ENCODE measurements around the gene CAMTA1.
"Not testable (repeated sequence)": the region's sequence is repeated elsewhere in the genome, so short reads cannot be mapped to it uniquely, and the experiment has no call there.

CAMTA1 gene

DNA sequence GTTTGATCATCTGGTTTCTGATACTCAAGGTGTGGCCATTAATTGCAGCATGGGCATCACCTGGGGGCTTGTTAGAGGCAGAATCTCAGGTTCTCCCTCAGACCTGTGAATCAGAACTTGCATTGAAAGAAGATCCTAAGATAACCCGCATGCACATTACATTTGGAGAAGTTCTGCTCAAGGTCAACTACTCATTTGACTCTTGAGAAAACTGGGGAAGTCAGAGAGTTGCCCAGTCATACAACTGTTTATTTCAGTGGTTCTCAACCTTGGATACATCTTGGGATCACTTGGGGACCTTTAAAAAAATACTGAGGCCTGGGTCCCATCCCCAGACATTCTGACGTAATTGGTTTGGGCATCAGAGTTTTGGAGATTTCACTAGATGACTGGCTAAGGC lies 30.5 kb downstream of the CAMTA1 start:
- no peak for DNase-seq

DNA sequence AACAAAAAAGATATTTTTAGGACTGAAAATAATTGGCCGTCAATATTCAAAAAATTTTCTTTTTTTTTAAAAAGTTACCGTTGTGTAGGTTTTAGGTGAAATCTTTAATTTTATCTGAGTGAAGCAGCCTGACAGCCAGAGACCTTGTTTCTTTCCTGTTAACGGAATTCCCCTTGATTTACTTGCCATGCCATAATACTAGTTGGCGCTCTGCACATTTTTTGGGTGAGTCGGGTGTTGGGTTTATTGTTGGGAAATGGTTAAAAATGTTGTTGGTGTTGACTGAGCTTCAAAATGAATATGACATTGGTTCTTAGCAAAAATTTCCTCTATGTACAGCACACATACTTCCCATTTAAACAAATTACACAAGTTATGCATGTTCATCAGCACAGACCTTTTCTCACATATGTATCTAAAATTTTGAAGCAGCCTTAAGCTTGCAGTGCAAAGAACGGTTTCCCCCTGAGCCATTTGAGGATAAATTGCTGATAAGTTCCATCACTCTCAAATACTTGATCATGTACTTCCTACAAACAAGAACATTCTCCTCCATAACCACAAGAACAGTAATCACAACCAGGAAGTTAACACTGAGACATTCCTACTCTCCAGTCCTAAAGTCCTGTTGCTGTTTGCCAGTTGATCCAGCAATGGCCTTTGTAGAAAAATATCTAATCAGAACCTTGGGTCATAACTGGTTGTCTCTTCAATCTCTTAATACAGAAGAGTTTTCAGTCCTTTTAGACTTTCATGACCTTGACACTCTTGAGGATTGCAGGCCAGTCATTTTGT lies 34.2 kb downstream of the CAMTA1 start:
- no peak for DNase-seq

DNA sequence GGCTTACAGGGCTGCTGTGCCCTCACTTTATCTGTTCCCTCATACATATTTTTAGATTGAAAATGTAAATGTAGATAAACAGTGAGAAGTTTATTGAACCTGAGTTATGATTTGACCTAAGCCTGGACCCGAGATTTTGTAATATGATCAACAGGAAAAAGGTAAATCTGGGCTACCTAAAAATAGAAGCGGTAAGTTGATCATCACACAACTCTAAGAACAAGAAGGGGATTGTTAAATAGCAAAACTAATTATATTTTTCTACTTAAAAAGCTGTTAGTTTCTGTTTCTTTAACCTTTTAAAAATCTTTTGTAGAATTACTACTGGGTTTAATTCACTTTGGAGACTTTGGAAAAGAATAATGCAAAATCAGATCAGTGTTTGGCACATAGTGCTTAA lies 35.6 kb downstream of the CAMTA1 start:
- no peak for DNase-seq

DNA sequence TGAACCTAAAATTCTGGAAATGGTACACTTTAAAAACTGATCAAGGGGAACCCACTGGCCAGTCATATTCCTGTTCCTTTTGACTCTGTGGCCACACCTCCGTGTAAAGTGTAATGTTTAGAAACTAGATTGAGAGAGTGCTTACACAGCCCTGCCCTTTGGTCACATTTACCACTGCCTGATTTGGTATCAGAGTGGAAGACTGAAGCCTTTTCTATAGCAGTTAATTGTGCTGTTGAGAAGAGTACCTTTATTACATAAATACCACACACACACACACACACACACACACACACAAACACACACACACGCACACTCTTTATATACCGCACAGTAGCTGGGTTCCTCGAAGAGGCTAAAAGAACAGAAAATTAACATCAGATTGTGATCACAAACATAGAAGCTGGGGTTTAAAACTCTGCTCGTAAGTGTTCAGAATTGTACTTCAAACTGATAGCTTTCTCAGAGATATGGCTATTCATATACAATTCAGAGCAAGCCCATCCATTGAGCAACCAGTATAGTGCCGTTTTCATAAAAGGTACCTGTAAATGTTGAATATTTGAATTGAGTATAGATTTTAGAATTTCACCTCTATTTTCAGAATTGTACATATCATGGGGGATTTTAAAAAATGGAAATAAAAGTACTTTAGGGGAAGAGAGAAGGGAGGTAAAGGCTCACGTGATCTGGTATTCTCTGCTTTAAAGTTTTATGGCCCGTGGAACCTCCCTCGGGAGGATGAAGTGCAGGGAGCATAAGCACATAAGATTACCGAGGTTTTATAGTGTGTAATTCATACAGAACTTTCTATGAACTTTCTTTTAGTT lies 37.5 kb downstream of the CAMTA1 start:
- DNase-seq, result no peak

DNA sequence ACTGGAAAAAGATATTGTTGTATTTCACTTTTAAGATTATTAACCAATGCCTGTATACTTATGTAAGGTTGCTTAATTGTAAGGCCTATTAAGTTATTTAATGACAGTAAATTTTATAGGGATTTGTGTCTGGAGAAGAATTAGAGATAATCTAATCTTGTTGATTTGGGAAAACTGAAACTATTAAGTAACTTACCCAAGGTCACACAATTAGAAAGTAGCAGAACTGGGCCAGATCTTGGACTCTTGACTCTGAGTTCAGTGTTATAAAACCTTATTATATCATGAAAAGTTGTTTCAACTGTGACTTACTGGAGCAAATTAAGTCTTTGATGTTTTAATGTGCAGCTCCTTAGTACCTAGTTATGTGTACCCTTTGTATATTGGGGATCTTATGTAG lies 38.5 kb downstream of the CAMTA1 start:
- no peak for DNase-seq

DNA sequence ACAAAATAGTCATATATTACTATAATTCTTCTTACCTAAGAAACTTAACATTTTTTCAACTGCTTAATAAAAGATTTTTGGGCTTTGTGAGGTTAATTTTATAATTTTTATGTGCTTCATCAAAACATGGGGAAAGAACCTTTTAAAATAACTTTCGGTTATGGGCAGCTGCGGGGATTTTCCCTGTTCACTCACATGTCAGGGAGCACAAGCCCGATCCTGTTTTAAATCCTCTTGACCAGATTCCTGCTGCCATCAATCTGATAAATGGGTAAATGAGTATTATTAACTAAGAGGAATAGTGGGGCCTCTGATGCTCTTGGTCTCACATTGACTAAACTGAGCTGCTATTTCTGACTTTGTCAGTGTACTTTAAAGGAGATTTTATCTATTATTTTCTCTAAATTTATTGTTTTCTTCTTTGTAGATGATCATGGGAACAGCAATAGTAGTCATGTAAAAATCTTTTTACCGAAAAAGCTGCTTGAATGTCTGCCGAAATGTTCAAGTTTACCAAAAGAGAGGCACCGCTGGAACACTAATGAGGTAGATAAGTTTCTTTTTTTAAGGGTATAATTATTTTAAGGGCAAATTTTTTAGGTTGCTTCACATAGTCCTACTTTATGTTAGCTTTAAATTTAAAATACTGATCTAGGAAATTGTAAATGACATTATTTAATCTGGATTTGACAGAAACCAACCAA lies 39.6 kb downstream of the CAMTA1 start:
- no peak for DNase-seq

DNA sequence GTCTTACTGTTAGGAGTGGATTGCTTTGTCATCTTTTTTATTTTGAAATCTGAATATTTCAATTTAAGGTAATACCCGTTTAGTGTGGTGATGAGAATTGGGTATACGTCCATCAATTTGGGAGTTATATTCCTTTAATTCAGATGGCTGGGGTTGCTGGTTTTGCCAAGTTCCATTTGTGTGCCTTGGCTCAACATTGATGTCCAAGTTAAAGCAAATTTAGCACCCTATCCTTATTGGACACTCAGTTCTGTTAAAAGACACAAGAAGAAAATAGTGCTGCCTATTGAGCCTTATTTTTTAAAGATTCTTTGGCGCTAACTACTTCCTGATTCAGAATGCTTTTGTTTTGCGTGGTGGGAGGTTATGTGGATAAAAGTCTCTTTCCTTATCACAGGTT lies 40.6 kb downstream of the CAMTA1 start:
- DNase-seq, result no peak

DNA sequence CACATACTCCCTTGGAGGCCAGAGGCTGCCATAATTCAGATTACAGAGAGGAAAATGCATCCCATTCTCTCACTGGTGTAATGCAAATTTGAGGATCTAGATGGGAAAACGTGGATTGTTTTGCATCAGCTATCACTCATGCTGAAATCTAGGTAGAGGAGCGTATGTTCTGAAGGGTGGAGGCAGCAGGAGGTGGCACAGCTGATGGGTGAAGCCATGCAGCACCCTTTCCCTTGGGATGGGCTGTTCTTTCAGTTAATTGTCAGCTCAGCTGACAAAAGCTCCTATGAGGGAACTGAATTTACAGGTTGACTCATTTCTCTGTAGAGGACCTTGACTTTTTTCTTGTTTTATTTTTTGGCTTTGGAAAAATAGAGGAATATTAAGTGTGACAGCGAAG lies 41.8 kb downstream of the CAMTA1 start:
- DNase-seq, result no peak

DNA sequence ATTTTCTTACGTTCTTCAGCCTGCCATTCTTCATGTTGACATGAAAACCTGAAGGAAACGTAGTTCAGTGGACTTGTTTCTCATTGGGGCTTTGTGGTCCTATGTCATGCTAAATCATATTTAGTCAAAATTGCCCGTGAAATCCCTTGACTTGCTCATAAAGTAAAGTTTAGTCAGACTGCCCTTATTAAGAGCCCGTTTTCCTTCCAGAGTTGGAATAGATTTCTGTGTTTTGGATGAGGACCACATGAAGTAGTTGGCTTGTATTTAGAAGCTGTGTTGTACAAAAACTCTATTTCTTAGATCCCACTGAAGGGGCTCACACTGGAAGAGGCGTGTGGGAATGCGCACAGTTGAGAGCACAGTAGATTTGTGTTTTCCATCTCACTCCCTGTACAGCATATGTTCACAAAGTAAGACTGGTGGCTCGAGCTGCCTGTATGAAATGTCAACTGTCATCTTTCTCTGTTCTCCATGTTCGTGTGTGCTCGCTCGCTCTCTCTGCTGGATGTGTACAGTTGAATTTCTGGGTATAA lies 42.4 kb downstream of the CAMTA1 start:
- no peak for DNase-seq

DNA sequence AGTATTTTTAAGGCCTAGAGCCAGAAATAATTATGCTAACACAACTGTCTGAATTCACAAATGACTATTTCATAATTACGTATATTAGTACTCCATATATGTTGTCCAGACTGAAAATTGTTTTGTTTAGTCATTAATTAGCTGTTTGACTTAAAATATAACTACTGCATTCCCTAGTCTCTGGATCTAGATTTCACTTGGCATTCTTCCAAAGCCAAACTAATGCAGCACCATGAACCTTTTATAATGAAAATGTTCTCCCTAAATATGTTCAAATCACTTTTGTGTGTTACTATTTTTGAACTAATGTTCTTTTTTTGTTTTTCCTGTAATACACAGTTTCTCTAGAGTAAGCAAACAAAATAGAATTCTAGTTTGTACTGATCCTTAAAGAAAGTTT lies 46.1 kb downstream of the CAMTA1 start:
- no peak for DNase-seq

DNA sequence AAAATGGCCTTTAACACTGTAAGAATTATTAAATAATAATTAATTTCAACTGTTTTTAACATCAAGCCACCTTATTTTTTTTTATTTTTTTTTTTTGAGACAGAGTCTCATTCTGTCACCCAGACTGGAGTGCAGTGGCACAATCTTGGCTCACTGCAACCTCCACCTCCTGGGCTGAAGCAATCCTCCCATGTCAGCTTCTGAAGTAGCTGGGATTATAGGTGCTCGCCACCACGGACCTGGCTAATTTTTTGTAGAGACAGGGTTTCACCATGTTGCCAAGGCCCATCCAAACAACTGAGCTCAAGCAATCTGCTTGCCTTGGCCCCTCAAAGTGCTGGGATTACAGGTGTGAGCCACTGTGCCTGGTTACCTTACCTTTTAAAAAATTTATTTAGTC lies 46.8 kb downstream of the CAMTA1 start:
- not testable (repeated sequence) for DNase-seq

DNA sequence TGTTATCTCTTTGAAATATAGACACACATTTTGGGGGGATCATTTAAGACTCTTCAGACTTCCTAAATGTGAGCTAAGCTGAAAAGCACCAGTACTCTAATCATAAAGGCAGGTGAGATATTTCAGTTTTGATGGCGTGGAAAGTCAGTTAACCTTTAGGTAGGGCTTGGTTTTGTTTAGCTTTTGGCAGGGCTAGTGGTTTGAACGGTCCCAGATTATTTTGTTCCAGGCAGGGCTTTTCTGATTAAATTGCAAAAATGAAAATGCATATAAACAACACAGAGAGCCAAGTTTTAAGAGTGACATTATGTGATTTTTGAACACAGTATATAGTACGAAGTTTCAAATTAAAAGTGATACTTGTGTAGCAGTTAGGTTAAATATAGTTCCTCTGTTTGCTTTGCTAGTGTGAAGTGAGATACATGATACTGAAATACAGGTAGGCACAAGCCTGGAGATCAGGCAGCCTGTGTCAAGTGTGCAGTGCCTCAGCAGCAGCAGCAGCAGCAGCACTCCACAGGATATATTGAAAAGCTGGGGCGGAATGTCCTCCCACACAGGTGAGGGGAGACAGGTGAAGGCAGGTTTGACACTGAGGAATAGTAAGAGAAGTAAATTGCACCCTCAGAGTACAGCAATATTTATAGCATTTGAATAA lies 47.4 kb downstream of the CAMTA1 start:
- DNase-seq, result no peak

DNA sequence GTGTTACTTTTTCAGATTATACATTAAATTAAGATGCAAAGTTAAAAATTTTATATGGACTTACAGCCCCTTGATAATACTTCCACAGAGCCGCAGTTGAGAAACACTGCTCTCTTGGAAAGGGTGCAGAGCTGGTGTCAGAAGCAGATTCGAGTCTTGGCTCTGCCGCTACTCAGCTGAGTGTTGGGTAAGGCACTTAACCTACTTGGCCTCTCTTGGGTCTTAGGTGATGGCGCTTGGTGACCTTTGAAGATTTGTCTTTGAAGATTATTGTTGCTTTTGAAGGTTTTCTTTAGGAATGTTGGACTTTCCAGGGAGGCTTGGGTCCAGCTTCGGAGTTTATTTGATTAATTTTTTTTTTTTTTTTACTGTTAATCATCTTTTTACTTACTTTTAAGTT lies 48.5 kb downstream of the CAMTA1 start:
- no peak for DNase-seq

DNA sequence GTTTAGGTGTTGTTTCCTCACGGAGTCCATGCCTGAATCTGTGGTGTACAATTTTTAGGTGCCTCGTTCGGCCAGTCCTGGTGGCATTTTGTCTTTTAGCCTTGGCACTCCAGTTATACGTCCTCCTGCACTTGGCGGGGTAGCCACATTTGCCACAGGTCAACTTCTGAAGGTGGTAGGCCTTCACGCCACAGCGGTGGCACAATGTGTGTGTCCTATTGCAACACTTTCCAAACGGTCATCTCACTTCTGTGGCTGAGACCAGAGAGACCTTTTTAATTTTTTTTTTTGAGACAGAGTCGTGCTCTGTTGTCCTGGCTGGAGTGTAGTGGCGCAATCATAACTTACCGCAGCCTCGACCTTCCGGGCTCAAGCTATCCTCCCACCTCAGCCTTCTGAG lies 49.1 kb downstream of the CAMTA1 start:
- no peak for DNase-seq

DNA sequence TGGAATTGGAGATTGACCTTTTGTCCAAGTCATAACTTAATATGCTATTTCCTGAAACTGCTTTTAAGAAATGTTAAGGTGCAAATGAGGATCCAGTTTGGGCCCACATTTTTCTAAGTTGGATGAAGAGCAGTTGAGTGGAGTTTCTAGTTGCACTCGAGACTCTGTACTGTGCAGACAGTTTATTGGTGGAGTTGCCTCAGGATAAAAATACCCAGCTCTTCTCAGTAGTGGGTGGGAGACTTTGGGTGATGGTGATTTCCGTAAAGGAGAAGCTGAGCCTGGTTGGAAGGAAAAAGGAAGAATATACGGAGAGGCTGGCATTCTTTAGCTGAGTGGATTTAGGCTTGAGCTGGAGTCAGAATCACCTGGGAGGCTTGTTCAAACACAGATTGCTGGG lies 49.9 kb downstream of the CAMTA1 start:
- no peak for DNase-seq

DNA sequence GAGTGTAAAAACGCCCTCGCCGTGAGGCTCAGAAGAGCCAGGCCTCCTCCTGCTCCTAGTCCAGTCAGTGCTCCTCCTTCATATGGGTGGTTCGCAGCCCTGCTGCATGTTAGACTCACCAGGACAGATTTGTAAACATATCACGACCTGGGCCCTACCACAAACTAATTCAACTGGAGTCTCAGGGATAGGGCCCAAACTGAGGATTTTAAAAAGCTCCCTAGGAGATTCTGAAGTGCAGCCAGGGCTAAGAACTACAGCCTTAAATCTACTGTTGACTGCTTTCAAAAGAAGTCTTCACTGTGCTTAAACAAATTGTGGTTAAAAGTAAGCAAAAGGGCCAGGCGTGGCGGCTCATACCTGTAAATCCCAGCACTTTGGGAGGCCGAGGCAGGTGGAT lies 57.0 kb downstream of the CAMTA1 start:
- DNase-seq, result no peak

DNA sequence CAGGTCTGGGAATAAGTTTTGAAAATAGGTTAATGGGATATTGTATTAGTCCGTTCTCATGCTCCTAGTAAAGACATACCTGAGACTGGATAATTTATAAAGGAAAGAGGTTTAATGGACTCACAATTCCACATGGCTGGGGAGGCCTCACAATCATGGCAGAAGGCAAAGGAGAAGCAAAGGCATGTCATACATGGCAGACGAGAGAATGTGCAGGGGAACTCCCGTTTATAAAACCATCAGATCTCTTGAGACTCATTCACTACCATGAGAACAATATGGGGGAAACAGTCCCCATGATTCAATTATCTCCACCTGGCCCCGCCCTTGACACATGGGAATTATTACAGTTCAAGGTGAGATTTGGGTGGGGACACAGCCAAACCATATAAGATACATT lies 60.5 kb downstream of the CAMTA1 start:
- not testable (repeated sequence) for DNase-seq

DNA sequence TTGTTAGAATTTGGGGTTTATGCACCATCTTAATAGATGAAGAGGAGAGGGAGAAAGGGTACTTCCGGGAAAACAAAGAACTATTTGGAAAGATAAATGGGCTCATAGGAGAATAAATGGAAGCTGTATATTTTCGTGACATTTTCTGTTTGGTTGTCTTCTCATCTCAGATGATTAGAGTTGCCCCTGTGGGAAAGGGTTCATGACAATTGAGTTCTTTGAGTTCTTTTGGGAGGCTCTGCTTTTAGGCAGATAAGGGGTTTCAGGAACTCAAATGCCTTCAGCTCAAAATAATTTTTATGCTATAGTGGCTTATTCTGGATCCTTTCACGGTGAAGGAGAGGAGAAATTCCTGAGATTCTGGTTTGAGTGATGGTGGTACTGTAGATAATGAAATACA lies 63.6 kb downstream of the CAMTA1 start:
- no peak for DNase-seq

DNA sequence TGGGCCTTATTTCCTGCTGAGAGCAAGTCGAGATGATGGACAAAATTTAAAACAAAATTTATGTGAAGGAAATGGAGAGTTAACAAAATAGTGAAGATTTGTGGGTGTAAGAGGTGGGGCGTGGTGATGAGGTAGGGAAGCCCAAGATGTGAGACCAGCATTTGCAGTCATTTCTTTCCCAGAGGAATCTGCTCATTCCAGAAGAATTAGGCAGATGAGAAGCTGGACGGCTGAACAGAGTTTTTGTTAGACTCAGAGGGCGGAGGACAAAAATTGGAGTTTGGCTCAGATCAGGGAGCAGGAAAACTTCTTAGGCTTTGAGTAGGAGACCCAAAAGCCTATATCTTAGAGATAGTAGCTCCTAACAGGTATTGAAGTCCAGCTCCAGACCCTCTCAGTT lies 65.3 kb downstream of the CAMTA1 start:
- DNase-seq, result no peak

DNA sequence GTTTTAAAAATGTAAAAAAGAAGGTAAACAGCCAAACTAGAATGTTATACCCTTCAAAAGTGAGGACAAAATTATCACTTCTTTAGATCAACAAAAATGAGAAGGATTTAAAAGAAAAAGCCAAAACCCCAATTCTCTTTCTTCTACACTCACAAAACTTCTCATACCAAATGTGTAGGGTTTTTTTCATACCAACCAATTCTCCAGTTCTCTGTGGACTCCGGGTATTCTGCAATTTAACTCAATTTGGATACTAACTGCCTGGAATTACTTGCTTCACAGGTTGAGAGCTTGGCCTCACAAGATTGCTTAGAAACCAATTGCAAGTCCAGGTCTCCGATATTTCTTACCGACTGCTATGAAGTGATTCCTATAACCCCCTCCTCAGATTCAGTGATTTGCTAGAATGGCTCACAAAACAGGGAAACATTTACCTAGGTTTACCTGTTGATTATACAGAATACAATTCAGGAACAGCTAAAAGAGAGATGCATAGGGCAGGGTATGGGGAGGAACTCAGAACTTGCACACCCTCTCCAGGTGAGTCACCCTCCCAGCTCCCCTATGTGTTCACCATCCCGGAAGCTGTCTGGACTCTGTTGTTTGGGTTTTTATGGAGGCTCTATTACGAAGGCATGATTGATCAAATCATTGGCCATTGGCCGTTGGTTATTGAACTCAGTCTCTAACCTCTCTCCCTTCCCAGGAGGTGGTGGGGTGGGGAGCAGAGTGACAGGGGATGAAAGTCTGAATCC lies 67.1 kb downstream of the CAMTA1 start:
- no peak for DNase-seq

DNA sequence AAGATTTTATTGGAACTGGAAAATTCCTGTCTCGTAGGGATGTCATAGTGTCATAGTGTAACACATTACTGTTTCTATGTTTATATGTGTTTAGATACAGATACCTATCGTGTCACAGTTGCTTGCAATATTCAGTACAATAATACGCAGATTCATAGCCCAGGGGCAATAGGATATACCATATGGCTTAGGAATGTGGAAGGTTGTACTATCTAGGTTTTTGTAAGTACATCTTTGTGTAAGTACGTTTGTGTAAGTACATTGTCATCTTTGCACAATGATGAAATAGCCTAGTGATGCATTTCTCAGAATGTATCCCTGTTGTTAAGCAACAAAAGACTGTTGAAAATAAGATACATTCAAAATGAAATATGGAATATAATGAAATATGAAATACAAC lies 68.9 kb downstream of the CAMTA1 start:
- no peak for DNase-seq

DNA sequence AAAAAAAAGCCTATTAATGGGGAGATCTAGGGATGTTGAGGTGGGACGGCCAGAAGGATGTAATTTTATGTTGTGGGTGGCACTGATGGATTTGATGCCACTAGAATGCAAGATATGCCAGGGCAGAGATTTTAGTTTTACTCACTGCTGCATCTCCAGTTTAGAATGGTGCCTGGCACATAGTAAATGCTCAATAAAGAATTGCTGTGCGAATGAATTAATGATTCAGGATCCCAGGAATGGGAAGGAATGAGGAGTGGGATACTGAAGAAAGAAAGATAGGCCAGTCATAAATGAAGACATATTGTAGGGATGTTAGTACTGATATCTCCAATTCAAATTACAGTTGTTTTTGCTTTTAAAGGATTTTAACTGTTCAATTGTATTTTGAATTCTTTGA lies 72.6 kb downstream of the CAMTA1 start:
- DNase-seq, result no peak

All from effector CD4-positive, alpha-beta T cell (primary cell).